ENCODE data around the gene DAGLA.

GRCh38 chr11:61773356-61773755, 93.2 kb downstream of the DAGLA start:
- TF ChIP-seq SUZ12 (IDR thresholded peaks at IDR 0.05; ENCODE audit: extremely low read depth, insufficient read depth, insufficient read length) (no peak), YY1 (IDR thresholded peaks at IDR 0.05; ENCODE audit: insufficient read depth, insufficient read length) (no peak), ZNF274 (IDR thresholded peaks at IDR 0.05; ENCODE audit: low read depth, low read length) (no peak)

All from NT2/D1 (cell line).